C4-2B (cell line): ENCODE results near the gene CIAO1.
A peak's percentile ranks its signal among the peaks of the same experiment; 100 is the strongest.

Experiments used
- H3K27ac ChIP-seq: fragments of 450-650 bp; 2 replicates; pipeline ENCODE4 v1.5.1; 2017
- ZFX ChIP-seq: fragments of 450-650 bp; IDR thresholded peaks from 2 replicates; pipeline ENCODE4 v1.6.1; 2017
- TF ChIP-seq, protein P1 (sequence below): fragments of 450-650 bp; conservative IDR thresholded peaks from 2 replicates; pipeline ENCODE4 v1.5.1; 2017; ENCODE audit warnings: mild to moderate bottlenecking

Gene CIAO1

DNA sequence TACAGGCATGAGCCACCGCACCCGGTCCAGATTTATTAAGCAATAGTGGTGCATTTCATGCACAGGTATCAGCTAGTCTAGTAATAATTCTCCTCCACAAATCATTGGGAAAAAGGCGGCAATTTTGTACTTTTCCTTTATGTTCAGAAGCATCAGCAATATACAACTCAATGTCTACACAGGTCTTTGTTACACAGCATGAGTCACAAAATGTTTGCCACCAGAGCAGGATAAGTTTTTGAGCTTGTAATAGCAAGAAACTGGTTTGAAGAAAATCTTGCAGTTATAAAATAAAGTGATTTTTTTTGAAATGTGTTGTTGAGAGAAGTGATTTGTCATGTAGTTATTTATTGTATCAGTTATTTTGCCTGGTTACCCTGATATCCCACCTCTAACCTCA, 54.3 kb downstream of the CIAO1 start:
- TF ChIP-seq, protein P1, sequence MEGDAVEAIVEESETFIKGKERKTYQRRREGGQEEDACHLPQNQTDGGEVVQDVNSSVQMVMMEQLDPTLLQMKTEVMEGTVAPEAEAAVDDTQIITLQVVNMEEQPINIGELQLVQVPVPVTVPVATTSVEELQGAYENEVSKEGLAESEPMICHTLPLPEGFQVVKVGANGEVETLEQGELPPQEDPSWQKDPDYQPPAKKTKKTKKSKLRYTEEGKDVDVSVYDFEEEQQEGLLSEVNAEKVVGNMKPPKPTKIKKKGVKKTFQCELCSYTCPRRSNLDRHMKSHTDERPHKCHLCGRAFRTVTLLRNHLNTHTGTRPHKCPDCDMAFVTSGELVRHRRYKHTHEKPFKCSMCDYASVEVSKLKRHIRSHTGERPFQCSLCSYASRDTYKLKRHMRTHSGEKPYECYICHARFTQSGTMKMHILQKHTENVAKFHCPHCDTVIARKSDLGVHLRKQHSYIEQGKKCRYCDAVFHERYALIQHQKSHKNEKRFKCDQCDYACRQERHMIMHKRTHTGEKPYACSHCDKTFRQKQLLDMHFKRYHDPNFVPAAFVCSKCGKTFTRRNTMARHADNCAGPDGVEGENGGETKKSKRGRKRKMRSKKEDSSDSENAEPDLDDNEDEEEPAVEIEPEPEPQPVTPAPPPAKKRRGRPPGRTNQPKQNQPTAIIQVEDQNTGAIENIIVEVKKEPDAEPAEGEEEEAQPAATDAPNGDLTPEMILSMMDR: no peak
- TF ChIP-seq ZFX: no peak
- no peak overlapping the region for H3K27ac ChIP-seq

- peak overlapping the region; percentile 7; the same call in 1 of the 2 replicates for H3K27ac ChIP-seq
- TF ChIP-seq ZFX: no peak
These were observed 55.0 kb downstream of the CIAO1 start for GRCh38 chr2:96320728-96321622.
